ENCODE measurements around the gene ZAP70. TPM values are rescaled to one million over a fixed set of nuclear protein-coding genes. Genes with fewer than 3 reads are reported as not detected.
A peak's percentile ranks its signal among the peaks of the same experiment; 100 is the strongest.
"Not testable (repeated sequence)": the region's sequence is repeated elsewhere in the genome, so short reads cannot be mapped to it uniquely, and the experiment has no call there.

ZAP70 gene
- total and polyA plus RNA-seq, 10 donors = 35.2 to 96.1 (median 62.2) TPM

DNA sequence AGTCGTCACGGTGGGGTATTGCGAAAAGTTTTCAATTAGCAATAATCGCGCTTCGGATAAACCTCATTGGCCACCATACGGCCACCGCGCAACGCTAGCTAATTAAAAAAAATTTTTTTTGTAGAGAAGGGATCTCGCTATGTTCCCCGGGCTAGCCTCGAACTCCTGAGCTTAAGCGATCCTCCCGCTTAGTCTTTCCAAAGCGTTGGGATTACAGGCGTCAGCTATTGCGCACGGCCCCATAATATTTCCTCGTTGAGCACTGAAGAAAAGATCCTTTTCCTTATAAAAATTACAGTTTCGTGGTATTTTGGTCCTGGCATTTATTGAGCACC is 48.8 kb upstream of the ZAP70 start:
- peak overlapping the region; percentile 90 to 98 (median 96) for H3K27ac ChIP-seq
- H3K4me3 ChIP-seq = peak overlapping the region; percentile 54 to 79 (median 70)
- no peaks in the 10 kb centered on the region for H3K9me3 ChIP-seq
- H3K36me3 ChIP-seq = peaks cover 0 to 20% (median 0%) of the 10 kb centered on the region in 6 donors
- H3K4me1 ChIP-seq = peaks cover 20 to 49% (median 43%) of the 10 kb centered on the region in 6 donors
- intact Hi-C loops (cut with DNase I; ENCODE audit: low total_unique reads) = no loop called here
- TF ChIP-seq POLR2A (IDR thresholded peaks at IDR 0.05) = no peak
- TF ChIP-seq, protein P1, sequence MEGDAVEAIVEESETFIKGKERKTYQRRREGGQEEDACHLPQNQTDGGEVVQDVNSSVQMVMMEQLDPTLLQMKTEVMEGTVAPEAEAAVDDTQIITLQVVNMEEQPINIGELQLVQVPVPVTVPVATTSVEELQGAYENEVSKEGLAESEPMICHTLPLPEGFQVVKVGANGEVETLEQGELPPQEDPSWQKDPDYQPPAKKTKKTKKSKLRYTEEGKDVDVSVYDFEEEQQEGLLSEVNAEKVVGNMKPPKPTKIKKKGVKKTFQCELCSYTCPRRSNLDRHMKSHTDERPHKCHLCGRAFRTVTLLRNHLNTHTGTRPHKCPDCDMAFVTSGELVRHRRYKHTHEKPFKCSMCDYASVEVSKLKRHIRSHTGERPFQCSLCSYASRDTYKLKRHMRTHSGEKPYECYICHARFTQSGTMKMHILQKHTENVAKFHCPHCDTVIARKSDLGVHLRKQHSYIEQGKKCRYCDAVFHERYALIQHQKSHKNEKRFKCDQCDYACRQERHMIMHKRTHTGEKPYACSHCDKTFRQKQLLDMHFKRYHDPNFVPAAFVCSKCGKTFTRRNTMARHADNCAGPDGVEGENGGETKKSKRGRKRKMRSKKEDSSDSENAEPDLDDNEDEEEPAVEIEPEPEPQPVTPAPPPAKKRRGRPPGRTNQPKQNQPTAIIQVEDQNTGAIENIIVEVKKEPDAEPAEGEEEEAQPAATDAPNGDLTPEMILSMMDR (IDR thresholded peaks at IDR 0.05 in 8 of 11, conservative IDR thresholded peaks at IDR 0.05 in 3 of 11) = peak in 1 of 11 experiments; percentile 3
- DNase-seq = no peak
- 4 to 9% (median 7%) methylated on average over 21 of the region's 21 CpGs for WGBS, 5 donors
- H3K27me3 ChIP-seq (replicated peaks in 1 of 7) = no peaks in the 10 kb centered on the region

DNA sequence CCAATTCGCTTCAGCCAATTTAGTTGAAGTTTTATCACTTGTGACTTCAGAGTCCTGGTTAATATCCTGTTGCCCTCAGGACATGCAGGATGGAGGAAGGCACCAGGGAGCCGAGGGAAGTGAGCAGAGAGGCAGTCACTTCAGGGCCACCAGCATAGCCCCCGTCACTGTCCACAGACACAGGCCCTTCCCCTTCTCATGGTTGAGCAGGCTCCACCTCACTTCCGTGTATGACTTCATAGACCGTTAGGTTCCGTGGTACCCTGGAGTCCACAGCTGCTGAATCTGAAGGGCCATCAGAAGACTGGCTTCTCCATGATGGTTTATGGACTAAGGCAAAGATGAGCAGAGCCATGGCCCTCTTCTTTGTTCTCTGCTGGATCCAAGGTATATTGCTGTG is 43.9 kb upstream of the ZAP70 start, which contains the start of gene C2orf92:
TSS of gene C2orf92 (plus strand) at position 266 of the 400 bp plus-strand sequence. CDS start at position 342, 76 bp downstream.
- H3K4me3 ChIP-seq = no peak within 1 kb of the TSS
- no peak for TF ChIP-seq POLR2A (IDR thresholded peaks at IDR 0.05)
- TF ChIP-seq POLR2AphosphoS5 (IDR thresholded peaks at IDR 0.05) = no peak
- TF ChIP-seq, protein P1 (IDR thresholded peaks at IDR 0.05 in 8 of 11, conservative IDR thresholded peaks at IDR 0.05 in 3 of 11) = no peak
- DNase-seq = no peak
- H3K9me3 ChIP-seq = no peaks in the 10 kb centered on the region
- intact Hi-C loops (cut with DNase I; ENCODE audit: low total_unique reads) = no loop called here
- H3K27ac ChIP-seq = no peak within 1 kb of the TSS
- no peaks in the 10 kb centered on the region for H3K27me3 ChIP-seq (replicated peaks in 1 of 7)
- 80 to 90% (median 84%) methylated on average over 6 of the region's 6 CpGs for WGBS, 5 donors
- peaks cover 0 to 10% (median 9%) of the 10 kb centered on the region in 6 donors for H3K4me1 ChIP-seq
- no peaks in the 10 kb centered on the region for H3K36me3 ChIP-seq

DNA sequence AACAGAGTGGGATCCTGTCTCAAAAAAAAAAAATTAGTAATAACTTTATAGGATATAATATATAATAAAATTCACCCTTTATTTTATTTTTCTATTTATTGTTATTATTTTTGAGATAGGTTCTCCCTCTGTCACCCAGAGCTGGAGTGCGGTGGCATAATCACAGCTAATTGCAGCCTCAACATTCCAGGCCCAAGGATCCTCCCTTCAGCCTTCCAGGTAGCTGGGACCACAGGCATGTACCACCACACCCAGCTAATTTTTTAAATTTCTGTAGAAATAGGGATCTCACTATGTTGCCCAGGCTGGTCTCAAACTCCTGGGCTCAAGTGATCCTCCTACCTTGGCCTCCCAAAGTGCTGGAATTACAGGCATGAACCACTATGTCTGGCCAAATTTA is 42.9 kb upstream of the ZAP70 start:
- Histone ChIP-seq H3K4me3 (no peak overlapping the region), H3K9me3 (no peaks in the 10 kb centered on the region), H3K4me1 (no peaks in the 10 kb centered on the region), H3K27ac (no peak overlapping the region), H3K36me3 (no peaks in the 10 kb centered on the region), H3K27me3 (replicated peaks in 1 of 7) (no peaks in the 10 kb centered on the region)
- TF ChIP-seq, protein P1 (IDR thresholded peaks at IDR 0.05 in 8 of 11, conservative IDR thresholded peaks at IDR 0.05 in 3 of 11) = no peak
- TF ChIP-seq POLR2A (IDR thresholded peaks at IDR 0.05) = no peak
- TF ChIP-seq POLR2AphosphoS5 (IDR thresholded peaks at IDR 0.05) = no peak
- 94 to 100% (median 96%) methylated on average over 1 of the region's 1 CpG for WGBS, 5 donors
- DNase-seq = no peak
- intact Hi-C loops (cut with DNase I; ENCODE audit: low total_unique reads) = no loop called here

DNA sequence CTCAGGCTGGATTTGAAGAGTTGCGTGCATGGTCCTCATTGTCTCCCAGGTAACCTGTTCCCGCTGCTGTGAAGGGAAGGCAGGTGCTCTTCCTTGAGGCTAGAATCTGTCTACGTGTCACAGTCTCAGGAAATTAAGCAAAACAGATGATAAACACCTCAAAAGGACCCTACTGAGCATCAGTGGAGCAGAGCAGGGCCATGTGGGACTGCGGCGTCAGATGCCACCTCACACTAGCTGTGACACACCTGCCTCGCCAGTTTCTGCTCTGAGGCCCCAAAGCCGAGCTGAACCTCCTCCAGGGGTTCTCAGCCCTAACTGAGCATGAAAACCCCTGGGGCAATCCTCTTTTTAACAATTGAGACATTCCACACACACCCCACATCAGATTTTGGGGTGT is 41.9 kb upstream of the ZAP70 start:
- DNase-seq = no peak
- Histone ChIP-seq H3K36me3 (no peaks in the 10 kb centered on the region), H3K27me3 (replicated peaks in 1 of 7) (no peaks in the 10 kb centered on the region), H3K27ac (no peak overlapping the region), H3K4me3 (no peak overlapping the region), H3K4me1 (no peaks in the 10 kb centered on the region), H3K9me3 (no peaks in the 10 kb centered on the region)
- TF ChIP-seq POLR2A (IDR thresholded peaks at IDR 0.05) (no peak), POLR2AphosphoS5 (IDR thresholded peaks at IDR 0.05) (no peak)
- TF ChIP-seq, protein P1 (IDR thresholded peaks at IDR 0.05 in 8 of 11, conservative IDR thresholded peaks at IDR 0.05 in 3 of 11) = no peak
- 90 to 95% (median 92%) methylated on average over 7 of the region's 7 CpGs for WGBS, 5 donors
- intact Hi-C loops (cut with DNase I; ENCODE audit: low total_unique reads) = no loop called here

DNA sequence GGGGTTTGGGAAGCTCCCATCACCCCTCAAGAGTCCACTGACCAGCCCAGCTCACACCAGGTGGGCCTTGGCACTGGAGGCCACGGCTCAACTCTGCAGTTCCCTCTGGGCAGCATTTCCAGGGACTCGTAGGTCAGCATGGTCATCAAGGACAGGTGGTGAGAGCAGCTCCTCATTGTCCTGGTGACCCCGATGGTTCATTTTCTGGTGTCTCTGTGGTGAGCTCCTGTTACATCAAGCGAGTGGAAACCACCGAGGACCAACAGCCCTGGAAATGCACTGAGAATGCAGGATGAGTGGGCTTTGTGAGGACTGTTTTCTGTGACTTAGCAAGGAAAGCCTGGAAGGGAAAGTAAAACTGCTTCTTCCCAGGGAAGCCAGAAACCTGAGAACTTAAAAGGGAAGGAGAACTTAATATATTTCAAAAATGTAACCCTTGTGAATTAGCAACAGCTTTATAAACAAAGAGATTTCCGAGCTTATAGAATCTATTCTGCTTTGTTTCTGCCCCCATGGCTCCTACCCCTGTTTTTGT is 40.7 kb upstream of the ZAP70 start:
- DNase-seq; H3K27ac ChIP-seq; H3K4me3 ChIP-seq; H3K9me3 ChIP-seq; H3K36me3 ChIP-seq; intact Hi-C loops (cut with DNase I; ENCODE audit: low total_unique reads); H3K4me1 ChIP-seq; H3K27me3 ChIP-seq (replicated peaks in 1 of 7): not testable (repeated sequence)
- WGBS, 5 donors = 87 to 95% (median 91%) methylated on average over 4 to 6 of the region's 6 CpGs

Measured in spleen (tissue), 11 donors.